HG03175 (cell line): ENCODE data around the gene OR10P1.
A peak's percentile ranks its signal among the peaks of the same experiment; 100 is the strongest.
"Not testable (repeated sequence)": the region's sequence is repeated elsewhere in the genome, so short reads cannot be mapped to it uniquely, and the experiment has no call there.

ENCODE experiments used
- ATAC-seq: cut with Tn5 transposase; IDR thresholded peaks from one replicate; pipeline ENCODE4 v1.9.1; 2021; ENCODE audit warnings: mild to moderate bottlenecking, moderate library complexity; ENCODE audit not compliant: unreplicated experiment

The OR10P1 gene

DNA sequence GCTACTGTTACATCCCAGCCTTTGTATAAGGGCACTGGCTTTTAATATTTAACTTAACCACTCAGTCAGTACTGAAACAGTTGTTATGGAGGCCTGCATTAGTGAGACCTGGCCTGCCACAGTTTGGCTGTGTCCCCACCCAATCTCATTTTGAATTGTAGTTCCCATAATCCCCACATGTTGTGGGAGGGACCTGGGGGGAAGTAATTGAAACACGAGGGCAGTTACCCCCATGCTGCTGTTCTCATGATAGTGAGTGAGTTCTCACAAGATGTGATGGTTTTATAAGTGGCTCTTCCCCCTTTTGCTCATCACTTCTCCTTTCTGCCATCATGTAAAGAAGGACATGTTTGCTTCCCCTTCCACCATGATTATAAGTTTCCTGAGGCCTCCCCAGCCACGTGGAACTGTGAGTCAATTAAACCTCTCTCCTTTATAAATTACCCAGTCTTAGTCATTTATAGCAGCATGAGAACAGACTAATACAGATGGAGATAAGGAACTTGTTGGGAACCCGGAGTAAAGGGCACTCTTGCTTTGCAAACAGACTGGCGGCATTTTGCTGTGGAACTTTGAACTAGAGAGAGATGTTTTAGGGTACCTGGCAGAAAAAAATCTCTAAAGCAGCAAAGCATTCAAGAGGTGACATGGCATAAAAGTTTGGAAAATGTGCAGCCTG, 14.1 kb downstream of the OR10P1 start:
- not testable (repeated sequence) for ATAC-seq

DNA sequence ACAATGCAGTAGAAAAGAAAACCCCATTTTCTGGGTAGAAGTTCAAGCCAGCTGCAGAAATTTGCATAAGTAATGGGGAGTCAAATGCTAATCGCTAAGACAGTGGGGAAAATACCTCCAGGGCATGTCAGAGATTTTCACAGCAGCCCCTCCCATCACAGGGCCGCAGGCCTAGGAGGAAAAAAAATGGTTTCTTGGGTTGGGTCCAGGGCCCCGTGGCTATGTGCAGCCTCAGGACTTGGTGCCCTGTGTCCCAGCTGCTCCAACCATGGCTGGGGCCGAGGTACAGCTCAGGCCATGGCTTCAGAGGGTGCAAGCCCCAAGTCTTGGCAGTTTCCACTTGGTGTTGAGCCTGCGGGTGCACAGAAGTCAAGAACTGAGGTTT, 14.6 kb downstream of the OR10P1 start:
- no peak for ATAC-seq

DNA sequence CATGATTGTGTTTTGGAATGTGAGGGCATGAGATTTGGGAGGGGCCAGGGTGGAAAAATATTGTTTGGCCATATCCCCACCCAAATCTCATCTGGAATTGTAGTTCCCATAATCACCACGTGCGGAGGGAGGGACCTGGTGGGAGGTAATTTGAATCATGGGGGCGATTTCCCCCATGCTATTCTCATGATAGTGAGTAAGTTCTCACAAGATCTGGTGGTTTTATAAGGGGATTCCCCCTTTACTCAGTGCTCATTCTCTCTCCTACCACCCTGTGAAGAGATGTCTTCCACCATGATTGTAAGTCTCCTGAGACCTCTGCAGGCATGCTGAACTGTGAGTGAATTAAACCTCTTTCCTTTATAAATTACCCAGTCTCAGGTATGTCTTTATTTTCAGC, 15.7 kb downstream of the OR10P1 start:
- ATAC-seq = no peak

DNA sequence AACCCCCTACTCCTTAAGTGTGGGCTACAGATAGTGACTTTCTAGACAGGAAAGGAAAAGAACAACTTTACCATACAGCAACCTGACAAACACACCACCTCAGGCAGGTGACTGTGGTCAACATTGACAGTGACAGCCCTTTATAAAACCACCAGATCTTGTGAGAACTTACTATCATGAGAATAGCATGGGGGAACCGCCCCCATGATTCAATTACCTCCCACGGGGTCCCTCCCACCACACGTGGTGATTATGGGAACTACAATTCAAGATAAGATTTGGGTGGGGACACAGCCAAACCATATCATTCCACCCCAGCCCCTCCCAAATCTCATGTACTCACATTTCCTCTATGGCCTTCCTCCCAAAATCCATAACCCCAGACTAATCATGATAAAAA, 16.3 kb downstream of the OR10P1 start:
- ATAC-seq = no peak

DNA sequence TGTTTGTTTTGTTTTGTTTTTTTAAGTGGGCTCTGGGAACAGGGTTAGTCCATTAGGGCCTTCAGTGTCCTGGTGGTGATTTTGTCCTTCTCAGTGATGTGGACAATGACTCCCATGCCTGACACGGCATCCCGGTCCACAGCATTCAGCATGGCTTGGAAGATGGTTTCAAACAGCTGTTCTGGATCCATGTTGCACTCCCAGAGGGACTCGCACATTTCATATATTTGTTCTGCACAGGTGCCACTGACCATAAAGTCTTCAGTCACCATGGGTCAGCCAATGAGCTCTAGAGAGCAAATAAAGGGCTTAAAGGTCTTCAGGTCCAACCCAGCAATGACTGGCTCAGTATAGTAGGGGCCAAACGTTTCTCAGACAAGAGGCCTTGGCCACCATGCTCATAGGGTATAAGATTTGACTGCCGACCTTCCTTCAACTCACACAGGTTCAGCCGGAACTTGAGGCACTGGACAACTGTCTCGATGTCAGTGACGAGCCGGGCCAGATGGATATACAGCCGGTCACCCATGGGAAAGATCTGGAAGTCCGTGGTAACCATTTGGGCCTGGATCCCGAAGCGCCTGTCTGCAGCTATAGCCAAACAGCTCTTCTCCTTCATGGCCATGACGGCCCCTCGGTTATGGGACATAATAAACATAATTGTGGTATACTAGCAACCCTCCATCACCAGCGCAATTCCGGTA, 18.0 kb downstream of the OR10P1 start:
- ATAC-seq = no peak

DNA sequence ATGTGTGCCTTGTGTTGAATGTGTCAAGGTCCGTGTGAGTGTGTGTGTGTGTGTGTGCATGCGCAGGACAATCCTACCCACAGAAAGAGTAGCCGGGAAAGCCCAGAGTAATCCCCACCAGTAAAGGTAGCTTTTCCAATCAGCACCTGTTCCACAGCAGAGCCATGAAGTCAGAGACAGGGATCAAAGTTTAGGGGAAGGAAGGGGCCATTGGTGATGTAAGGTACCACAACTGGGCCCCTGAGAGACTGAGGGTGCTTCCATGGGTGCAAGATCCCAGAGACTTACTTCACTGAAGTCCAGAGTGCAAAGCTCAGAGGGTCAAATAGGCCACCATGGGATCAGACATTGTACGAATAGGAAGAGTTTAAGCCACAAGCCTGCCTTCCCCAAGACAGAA, 20.5 kb downstream of the OR10P1 start:
- ATAC-seq = no peak

DNA sequence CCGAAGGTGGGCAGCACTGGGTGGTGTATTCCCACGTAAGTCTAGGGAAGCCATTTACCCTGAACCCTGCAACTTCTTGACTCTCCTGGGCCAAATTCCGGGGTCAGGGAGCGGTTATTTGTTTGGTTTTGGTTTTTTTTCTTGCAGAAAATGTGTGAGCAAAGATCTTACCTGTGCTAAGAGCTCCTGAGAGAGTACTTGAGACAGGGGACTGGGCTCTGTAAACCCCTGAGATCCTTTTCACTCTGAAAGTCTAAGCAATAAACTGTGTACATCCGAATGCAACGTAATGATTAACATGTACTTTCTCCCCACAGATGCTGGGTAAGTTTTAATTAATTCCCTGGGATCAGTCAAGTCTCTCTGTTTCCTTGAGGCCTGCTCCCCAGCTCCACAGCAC, 21.5 kb downstream of the OR10P1 start:
- no peak for ATAC-seq

DNA sequence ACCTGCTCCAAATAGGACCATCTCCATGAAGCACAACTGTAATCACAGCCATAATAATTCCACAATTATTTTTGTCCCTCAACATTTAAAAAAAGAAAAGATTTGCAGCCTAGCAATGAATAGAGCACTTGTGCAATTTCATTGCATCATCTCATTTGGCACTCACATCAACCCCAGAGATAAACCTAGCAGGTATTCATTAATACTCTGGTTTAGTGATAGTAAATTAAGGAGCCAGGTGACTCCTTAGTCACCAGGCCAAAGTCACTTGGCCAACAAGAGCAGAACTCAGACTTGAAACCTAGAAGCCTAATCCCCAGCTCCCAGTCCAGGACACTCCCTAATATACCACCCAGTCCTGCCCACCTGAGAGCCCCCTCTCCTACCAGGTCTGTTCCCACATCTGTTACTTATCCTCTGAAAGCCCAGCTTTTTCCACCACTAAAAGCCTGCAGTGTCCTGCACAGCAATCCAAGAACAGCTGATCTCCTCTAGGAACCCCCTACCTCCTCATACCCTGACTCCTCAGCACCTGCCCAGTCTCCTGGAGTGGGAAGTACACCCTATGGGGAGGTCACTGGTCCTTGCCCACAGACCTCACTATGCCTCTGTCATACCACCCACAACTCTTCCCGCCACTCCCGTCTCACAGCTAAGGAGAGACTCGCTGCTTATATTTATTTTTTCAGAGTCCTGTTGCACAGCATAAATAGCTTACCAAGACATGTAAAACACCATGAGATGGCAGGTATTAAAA, 22.1 kb downstream of the OR10P1 start:
- no peak for ATAC-seq

DNA sequence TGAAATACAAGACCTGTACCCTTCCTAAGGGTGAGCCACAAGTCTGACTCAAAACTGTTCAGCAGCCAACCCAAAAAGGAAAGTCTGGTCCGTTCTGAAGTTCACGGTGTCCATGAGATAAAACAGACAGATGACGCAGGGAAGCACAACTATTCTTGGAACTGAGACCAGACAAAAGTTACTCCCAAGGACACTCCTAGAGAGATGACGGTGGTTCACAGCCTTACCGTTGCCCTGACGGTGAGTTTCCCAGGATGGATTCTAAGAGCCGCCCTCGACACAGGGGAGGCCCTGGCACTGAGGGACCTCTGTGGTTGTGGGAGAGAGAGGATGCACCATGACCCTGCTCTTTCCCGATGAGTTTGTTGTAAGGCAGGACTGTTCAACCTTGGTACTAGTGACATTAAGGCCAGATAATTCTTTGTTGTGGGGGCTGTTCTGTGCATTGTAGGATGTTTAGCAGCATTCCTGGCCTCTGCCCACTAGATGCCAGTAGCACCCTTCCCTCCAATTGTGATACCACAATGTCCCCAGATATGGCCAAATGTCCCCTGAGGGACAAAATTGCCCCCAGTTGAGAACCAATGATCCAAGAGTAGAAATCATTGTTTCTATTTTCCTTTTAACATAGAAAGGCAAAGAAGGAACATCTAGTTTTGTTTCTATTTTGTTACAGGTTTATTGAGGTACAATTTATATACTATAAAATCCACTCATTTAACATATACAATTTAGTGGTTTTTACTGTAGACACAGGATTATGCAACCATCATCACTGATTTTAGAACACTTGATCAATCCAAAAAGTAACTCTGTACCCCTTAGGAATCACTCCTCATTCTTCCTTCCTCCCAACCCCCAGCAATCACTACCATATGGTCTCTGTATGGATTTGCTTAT, 23.0 kb downstream of the OR10P1 start:
- ATAC-seq = no peak

DNA sequence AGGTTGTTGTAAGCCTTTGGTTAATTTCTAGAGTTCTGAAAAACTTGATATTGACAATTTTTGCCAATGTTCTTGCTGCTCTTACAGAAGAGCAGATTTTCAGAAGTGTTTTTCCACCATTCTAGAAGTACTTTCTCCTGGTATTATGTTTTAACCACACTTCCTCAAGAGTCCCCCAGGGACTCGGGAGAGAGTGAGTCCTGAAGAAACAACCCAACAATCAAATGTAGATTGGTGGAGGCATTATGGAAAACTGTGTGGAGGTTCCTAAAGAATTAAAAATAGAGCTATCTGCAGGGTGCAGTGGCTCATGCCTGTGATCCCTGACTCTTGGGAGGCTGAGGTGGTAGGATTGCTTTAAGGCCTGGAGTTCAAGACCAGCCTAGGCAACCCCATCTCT, 26.7 kb downstream of the OR10P1 start:
- ATAC-seq = no peak

DNA sequence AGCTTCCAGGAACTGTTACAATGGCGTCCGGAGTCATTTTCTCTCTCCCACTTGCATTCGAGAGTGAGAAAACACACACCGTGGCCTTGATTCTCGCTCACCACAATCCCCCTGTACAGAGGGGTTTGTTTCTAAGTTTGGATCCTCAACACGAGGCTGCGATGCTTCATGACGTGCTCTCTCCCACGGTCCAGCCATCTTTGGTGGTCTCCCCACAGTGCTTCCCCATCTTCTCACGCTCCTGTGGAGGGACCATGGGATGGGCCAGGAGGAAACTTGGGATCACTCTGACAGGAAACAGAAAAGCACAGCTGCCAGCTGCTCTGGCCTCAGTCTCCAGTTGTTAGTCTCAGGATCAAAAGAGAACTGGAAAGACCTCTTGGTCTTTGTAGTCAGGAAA, 28.1 kb downstream of the OR10P1 start:
- no peak for ATAC-seq

DNA sequence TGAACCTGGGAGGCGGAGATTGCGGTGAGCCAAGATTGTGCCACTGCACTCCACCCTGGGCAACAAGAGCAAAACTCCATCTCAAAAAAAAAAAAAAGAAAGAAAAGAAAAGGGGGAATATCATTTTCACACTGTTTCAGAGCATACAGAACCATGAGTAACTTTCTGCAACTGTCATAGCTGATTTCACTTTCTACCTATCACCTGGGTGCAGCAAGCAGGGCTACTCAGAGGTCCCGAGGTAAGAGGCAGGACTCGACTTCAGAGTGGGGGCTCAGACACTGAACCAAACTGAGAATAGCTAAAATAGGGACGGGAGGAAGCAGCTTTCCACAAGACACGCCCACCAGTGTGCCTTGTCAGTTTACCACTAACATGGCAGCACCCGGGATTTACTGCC, 29.8 kb downstream of the OR10P1 start:
- no peak for ATAC-seq

DNA sequence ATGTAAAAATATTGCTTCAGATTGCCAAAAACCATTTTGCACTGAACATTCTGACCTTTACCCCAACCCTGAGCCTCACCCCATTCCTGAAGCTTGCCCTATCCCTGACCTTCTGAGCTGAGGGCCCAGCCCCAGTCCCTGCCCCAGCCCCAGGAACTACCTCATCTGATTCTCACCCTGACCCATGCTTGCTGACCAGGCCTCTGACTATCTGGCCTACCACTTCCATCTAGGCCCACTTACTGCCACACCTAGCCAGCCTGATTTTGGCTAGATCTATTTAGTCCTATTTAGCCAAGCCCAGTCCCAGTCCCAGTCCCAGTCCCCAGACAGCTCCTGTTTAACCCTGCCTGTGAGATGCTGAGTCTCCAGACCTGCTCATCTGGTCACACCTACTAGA, 33.6 kb downstream of the OR10P1 start:
- no peak for ATAC-seq

DNA sequence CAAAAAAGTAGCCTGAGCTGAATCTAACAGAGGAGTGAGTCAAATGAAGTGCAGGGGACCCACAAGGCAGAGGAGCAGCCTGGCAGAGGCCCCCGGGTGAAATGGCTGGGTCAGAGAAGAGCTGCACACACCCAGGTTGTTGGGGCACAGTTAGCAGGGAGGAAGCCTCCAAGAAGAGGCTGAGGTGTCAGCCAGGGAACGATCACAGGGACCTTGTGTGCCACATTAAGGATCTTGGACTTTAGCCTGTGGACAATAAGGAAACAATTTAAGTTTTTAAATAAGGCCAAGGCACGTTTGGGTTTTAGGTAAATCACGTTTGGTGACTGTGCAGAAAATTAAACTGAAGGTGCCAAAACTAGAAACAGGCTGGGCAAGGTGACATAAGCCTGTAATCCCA, 35.1 kb downstream of the OR10P1 start:
- ATAC-seq = no peak

DNA sequence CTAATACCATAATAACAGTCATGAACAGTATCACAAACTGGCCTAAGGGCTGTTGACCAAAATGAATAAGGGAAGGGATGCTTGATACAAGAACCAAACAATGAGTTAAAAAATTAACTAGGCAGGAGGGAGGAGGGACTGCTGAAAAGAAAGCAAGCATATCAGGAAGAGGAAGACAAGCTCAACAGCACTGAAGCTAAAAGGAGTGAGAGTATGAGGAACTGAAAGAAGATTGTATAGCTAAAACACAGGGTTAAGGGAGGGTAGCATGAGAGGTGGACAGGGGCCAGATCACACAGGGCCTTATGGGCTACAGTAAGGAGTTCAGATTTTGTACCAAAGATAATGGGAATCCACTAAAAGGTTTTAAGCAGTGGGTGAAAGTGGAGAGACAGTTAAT, 36.9 kb downstream of the OR10P1 start:
- ATAC-seq = peak; percentile 99

DNA sequence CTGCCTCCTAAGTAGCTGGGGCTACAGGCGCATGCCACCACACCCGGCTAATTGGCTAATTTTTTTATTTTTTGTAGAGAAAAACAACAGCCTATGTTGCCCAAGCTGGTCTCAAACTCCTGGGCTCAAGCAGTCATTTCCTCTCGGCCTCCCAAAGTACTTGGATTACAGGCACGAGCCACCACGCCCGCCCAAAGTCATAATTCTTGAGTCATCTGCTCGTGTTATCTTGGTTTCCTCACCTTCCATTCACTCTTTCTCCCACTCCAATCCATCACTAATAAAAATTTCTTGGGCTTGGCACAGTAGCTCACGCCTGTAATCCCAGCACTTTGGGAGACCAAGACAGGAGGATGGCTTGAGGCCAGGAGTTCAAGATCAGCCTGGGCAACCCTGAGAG, 39.0 kb downstream of the OR10P1 start:
- no peak for ATAC-seq

DNA sequence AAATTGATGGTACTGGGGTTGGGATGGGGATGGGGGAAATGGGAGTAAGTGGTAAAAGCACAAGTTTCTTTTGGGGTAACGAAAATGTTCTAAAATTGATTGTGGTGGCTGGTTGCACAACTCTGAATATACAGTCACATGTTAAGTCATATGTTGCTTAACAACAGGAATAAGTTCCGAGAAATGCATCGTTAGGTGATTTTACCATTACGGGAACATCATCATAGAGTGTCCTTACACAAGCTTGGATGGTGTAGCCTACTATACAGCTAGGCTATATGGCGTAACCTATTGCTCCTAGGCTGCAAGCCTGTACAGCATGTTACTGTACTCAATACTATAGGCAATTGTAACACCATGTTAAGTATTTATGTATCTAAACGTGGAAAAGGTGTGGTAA, 40.0 kb downstream of the OR10P1 start:
- no peak for ATAC-seq

DNA sequence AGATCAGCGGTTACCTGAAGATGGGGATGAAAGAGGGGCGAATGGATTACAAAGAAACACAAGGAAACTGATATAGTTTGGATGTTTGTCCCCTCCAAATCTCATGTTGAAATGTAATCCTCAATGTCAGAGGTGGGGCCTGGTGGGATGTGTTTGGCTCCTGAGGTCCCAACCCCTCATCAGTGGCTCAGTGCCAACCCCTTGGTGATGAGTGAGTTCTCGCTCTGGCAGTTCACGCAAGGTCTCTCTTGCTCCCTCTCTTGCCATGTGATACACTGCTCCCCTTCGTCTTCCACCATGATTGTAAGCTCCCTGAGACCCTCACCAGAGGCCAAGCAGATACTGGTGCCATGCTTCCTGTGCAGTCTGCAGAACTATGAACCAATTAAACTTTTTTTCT, 43.0 kb downstream of the OR10P1 start:
- ATAC-seq = no peak

DNA sequence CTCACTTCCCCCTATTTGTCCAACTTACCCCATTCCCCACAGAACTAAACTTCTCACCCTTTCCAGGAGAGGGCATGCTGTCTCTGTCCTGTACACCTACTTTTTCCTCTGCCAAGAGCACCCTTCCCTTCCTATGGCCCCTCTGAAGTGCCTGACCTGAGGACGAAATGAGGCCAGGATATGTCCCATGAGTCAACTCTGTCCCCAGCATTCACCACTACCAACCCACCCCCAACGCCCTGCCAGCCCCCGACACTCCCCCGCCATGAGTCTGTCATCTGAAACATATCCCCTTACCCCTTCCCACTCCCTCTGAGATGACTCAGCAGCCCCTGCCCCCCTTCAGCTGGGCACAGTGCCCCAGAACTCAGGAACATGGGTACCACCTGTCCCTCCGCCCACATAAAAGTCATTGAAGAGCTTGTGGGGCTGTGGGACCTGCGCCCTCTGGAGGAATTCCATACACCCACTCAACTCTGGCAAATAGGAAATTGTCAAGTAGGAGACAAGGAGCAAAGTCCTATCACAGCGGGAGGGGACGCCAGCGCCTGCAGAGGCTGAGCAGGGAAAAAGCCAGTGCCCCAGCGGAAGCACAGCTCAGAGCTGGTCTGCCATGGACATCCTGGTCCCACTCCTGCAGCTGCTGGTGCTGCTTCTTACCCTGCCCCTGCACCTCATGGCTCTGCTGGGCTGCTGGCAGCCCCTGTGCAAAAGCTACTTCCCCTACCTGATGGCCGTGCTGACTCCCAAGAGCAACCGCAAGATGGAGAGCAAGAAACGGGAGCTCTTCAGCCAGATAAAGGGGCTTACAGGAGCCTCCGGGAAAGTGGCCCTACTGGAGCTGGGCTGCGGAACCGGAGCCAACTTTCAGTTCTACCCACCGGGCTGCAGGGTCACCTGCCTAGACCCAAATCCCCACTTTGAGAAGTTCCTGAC, 44.7 kb downstream of the OR10P1 start:
- ATAC-seq = no peak
